Brain pericyte (primary cell): ENCODE measurements around the gene ZEB2.

Experiments
- DNase-seq: peaks from one replicate; pipeline ENCODE4 v3.0.0-alpha.2; 2012; ENCODE audit warnings: low read depth, low spot score

Gene ZEB2

DNA sequence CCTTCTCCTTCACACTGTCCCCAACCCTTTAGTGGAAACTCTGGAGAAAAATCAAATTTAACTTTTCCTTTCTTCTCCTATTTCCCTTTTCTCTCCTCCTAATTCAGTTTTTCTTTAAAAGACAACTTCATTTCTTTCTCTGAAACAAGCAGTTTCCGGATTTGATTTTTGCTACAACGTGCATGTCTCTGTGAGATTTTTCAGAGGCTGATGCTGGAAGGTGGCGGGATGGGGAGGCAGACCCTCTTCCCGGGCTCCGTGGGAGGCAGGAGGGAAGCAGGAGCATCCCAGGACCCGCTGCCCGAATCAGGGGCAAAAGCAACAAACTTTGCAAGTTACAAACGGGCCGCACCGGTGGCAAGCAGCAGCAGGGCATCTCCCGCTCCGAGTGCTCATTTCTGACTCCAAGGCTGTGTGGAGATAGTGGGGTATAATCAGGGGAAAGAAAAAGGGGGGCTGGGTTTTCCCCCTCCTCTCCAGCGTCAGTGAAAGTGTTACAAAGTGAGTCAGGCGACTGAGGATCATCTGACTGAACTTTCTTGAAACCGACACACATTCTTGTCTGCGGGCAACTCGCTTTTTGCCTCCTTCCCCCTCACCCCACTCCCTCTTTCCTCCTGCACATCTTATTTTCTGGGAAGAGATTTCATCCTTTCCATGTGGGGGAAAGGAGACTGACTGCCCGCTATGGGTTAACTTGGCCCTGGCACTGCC, 6.4 kb downstream of the ZEB2 start:
- DNase-seq = peak; percentile 38

DNA sequence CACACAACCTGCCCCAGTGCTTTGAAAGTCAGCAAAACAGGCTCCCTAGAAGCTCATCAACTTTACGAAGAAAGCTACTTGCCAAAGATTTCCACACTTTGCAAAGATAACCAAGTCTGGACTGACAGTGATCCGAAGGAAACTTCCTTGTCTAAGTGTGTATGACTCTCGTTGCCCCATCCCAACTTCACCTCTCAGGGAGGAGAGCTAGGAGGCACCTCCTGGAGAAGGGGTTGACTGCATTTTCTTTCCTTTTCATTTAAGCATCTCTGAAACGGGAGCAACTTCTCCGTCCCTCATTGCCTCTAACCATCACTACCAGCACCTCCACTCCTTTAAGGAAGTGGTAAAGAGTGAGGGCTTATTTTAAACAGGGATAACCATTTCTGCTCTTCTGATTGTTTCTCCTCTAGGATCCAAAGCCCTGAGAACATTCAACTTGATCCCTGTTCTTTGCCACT, 7.0 kb downstream of the ZEB2 start:
- DNase-seq = no peak

DNA sequence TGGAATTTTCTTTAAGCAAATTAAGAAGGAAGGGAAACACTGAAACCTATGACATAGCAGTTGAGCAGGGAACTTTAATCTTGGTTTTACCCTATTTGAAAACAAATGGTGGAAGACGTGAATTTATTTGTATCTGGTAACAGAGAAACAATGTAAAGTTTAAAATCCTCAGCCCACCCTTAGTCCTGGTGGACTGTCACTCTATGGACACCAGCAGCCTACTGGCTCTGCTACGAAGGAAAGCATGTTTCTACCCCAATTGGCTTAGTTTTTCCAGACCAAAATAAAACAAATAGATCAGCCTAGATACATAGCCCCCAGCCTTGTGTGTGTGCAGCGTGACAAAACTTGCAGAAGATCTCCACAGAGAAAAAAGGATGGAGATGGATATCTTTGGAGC, 7.4 kb downstream of the ZEB2 start:
- no peak for DNase-seq

DNA sequence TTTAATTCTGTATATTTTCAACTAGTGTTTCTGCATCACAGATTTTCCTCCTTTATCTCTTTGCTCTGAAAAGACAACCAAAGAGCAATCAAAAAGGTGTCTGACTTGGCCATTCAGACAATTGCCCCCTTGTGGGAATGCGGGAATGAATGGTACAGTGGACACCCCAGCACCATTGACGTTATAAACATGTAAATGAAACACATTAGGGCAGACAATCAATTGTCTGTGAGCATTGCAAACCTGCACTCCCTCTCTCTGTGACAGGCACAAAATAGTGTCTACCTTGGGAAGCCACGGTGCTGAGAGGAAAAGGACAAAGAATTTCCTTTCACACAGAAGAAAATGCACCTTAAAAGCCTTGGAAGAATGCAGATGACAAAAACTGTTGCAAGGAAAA, 8.0 kb downstream of the ZEB2 start:
- no peak for DNase-seq

DNA sequence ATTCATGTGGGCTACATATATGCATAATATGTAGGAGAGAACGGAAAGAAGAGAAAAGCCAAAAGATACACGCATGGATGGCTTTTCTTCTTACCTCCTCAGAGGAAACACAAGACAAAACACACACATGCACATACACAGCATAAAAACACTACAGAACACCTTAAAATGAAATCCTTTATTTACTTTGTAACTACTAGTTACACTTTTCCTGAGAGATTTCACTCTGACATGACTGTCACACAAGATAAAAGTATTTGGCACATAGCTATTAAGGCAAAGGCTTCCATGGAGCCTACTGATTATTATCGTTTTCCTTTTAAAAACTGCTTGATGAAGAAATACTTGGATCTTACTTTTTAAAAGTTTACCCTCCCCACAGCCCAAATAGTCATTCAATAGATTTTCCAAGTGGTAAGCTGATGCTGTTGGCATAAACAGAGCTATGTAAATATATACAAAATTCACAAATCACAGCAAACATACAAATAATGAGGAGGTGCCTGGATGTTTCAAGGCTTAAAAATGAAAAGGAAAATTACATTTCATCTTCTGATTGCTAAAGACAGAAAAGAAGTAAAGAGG, 8.6 kb downstream of the ZEB2 start:
- no peak for DNase-seq

DNA sequence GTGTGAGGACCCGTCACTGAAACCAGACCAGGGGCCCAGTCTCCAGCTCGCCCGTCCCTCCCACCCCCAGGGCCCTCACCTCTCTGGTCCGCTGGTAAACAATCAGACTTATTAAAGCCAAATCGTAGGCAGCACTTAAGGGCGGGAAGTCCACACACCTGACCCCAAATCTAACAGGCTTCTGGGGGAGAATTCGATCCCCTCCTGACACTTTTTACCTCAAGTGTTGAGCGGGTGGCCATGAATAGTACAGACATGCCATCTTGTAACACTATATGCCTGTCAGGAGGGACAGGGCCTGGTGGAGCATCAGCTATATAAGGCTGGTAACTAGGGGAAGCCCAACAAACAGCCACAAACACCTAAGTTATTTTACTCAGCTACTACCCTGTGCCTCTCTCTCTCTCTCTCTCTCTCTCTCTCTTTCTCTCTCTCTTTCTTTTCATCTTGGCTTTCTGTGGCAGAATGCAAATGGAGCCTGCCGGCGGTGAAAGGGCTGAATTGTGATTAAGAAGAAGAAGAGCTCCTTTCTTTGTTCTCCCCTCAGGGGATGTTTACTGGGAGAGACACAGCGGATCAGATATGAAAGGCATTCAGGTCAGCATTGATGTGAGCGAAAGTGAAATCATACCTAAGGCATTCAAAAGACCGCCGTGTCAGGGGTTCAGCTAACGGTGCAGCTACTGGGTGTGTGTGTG, 9.5 kb downstream of the ZEB2 start:
- DNase-seq = peak; percentile 52

DNA sequence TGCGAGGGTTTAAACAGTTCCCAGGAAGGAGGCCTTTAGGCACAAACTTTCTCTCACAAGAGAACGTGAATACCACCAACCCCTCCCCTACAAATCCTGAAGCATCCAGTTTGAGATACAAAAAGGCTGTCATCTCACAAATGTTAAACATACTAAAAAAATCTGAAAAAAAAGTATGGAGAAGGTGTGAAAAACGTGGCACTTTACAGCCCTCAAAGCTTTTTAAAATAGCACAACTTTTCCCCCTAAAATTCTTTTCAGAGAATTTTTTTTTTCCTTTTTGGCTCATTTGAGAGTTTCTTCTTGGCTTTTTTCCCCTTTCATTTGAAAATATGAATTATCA, 10.1 kb downstream of the ZEB2 start:
- no peak for DNase-seq

DNA sequence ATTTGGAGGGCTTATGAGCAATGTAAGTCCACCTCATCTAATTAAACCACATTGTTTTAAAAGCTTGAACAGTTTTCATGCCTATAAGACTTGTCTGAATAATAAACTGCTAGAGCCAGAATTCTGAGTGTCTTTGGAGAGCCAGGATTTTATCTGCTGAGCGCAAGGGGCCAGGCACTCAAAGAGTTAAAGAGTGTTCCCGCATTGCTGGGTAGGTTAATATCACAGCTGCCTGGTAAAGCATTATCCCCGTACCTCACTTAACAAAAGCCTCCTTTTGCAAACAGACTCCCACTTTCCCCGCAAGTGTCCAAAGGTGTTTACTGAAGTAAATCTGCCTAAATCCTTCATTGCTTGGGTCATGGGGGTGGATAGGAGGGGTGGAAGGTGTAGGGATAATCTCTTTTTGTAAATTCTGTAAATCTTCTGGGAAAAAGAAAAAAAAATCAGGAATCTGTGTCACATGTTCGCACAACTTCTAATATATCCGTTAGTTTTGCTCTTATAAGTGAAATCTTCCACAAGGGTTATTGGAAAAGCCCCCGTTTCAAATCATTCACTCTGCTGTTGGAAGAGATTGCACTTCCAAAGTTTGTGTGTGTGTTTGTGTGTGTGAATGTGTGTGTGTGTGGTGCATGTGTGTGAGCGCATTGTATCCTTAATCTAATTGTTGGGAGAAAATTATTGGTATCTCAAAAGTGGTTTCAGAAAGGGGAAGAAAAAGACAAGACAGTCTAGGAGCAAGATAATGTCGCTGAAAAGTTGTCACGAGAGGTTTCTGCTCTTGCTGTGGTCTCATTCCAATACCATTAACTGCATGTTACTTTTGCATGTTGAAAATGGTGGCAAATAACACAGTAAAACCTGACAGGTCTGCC, 10.7 kb downstream of the ZEB2 start:
- DNase-seq = no peak

DNA sequence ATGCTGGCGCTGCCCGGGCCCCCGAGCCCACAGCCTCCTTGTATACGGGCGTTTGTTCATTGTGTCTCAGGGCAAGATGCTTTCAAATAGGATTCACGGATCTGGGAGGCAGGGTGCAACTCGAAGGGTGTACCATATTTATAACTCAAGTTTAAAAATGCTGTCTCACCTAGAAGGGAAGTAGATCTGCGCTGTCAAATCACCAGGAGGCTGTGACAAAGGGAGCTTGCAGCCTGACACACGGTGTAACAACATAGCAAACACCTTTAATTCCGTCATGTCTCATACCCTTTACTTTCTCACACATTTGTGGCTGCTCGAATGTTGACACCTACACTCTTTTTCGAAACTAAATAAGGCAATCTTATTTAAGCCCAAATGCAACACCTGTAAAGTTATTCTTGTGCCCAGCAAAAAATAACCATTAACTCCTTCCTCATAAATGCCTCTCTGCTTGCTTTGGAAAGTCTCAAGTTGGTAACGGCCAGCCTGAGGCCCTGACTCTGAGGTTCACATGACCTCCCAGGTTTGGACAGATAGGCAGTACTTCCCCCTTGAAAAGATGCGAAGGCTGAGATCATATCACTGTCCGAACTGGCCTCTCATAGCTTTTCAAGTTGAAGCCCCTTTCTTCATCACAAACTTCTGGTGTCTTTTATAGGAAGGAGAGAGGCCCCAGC, 11.6 kb downstream of the ZEB2 start:
- no peak for DNase-seq

DNA sequence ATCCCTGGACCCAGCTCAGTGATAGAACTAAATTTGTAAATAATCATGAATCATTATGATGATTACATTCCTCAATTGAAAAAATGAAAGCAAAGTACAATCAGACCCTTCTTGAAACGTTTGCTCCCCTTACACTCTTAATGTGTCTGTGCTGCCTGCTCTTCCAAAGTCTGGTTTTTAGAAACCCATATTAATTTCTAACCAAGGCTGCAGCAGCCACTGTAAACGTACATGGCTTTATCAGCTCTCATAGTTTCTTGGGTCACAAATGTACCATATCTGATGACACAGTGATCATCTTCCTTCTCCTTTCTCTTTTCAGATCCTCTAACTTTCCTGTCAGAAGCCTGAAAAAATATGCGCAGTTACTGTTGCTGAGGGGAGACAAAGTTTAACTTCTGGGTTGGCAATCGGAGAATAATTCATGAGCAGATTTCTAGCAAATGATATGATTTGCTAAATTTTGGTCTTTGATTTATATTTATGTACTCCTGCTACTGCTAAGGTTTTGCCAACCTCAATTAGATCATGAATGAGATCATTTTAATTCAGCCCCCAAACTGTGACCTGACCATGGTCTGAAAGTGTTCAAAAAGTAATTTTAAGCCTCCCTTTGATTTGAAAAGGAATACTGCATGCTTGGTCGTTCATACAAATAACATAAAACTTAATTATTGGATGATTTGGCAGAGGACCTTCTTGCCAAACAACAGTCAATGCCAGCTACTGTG, 12.3 kb downstream of the ZEB2 start:
- DNase-seq = peak; percentile 40

DNA sequence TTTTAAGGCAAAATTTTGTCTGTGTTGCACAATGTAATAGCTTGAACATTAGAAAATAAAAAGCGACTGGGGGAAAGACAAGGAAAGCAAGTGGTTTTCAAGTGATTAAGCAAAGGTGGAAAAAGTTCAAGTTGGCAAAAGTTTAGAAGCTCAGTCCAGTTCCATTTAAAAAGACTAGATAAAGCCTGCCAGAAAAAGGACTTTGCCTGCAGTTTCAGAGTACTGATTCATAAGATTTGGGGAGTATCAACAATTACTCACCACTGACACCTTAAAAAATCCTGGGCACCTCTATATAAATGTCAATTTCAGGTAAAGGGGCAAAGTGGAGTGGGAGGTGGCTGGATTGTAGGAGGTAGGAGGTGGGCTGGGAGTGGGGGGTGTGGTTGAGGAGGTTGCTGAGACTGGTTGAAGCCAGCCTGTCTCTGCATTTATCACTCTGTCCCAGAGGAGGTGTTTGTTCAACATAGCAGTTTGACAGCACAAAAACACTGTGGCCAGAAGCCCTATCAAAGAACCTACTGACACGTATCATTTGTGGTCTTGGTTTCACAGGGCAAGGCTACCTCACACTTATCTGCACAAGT, 14.6 kb downstream of the ZEB2 start:
- DNase-seq = no peak

DNA sequence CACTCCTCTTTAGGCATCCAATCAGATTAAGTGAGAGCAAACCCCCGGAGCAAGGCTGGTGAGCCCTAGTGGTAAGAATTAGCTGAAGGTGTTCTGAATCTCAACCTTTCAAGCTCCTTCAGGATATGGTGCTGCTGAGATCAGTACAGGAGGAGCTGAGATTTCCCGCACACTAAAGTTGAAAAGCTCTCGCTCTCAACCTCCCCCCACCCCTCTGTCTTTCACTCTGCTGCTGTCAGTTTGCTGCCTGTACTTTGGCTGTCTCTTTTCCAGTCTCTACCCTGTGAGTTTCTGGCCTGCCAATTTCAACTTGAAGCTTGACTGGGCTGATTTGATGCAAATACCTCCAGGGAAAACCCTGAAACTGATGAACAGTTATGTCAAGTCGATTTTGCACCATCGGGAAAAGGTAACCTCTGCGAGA, 15.7 kb downstream of the ZEB2 start:
- no peak for DNase-seq

DNA sequence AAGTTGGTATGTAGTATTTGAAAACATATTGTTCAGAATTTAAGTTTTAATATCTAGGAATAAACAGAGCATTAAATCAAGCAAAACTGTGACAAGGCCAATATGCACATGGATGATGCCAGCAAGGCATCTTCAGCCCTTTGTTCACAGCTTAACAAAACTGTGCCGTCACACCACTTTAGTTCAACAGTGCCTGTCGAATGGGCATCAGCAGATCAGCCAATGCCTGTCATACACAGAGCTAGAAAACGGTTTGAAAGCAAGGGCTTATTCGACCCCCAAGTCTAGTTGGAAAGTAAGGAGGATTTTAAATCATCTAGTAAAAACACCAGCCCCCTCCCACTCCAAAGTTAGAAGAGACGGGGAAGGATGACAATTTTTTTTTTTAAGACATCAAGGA, 16.7 kb downstream of the ZEB2 start:
- DNase-seq = no peak

DNA sequence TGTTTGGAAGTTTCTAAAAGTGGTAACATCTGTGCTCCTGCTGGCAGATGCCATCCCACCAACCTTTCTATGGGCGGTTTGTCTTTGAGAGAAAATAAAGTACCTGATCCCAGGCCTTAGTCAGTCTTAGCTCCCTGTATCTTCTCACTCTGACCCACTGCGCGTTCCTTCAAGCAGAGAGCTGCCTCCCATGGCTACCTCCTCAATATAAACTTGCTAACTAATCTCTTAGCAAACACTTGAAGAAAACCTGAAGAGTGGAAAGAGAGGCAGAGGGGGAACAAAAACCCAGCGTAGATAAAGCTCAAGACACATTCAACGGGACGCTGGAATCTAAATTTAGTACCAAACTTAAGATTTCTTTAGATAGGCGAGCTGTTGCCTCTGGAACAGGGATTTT, 17.6 kb downstream of the ZEB2 start:
- DNase-seq = no peak

DNA sequence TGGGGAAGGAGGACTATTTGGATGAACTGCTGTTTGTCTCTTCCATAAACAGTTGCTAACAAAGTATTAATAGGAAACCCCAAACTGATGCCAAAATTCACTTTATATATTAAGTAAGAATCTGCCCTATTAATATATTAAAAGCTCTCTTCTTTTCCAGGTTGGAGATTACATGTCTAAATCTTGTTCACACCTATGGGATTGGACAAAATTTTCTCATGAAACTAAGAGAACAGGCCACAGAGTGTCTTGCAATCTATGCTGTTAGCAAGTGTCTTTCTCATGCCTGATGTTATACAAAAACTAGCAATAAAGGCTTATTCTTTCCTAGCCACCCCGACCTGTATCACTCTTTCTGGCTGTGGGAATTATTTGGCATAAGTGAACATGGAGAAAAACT, 18.3 kb downstream of the ZEB2 start:
- no peak for DNase-seq

DNA sequence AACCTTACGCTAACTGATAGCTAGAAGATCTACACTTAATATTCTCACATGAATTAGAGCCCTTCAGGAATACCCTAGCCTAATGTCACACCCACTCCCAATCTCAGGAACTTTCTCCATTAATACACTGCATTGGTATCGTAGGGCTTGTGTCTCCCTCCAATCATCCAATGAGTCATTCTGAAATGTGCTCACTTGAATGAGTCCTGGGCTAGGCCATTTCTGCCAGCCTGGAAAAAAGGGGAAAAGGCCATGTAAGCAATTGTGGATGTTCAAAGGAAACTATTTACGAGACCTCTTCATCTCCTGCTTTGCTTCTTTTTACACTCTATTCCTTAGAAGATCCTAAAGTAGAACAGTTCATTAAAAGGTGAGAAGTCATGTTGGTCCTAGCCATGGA, 18.8 kb downstream of the ZEB2 start:
- DNase-seq = no peak

DNA sequence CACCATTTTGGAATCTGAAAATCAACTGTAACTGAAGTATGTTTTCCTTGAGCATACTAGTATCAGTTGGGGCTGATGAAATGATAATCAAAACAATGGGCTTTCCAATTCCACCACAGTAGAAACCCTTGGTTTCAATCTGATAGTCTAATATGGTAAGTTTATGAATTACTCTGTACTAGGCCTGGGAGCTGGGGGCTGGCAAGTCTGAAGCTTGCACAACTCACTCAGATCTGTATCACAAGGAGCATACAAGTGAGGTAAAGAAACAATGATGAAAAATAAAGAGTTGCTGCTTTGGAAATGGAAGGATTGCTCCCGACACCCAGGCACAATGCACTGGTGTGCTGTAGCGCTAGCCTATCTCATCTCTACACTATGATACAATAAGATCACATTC, 19.4 kb downstream of the ZEB2 start:
- no peak for DNase-seq

DNA sequence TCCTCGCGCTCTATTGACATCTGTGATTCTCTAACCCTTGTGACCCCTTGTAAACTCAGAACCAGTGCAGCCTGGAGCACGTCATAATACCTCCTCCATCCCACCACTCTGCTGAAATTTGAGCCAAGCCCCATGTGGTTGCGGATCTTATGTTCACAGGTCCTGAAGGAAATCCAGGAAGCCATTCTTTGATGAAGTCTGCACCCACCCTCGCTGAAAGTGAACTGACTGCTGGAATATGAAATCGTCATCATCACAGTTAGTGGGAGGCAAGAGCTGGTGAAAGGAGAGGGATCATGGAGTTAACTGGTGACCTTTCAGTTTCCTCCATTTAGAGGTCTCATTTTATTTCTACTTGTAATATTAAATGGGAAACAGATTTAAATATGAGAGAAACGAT, 21.6 kb downstream of the ZEB2 start:
- no peak for DNase-seq

DNA sequence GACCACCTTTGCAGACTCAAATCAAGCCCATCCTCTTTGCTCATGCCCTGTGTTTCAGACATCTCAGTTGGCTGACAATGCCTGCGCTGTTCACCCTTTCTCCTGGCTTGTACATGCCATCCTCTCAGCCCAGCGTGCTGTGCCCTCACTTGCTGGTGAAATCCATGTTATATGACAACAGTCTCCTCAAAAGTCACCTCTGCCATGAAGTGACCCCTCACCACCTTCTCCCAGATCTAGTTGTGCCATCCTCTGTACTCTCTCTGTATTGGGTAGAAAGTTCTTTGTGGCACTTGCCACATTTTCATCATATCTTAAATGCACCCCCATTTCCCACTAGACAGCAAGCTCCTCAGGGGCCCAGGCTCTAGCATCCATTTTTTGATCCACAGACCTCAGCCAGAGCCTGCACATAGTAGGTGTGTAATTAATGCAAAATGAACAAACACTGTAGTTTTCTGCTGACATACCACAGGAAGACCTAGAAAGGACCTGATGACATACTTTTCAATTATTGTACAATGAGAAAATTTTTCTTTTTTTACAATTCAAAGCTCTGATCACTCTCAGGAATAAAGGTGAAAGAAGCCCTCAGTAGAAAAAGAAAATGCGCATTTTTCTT, 22.8 kb downstream of the ZEB2 start:
- DNase-seq = no peak
